HepG2 (cell line): ENCODE data around the gene HOXC11. TPM values are rescaled to one million over a fixed set of nuclear protein-coding genes. Genes with fewer than 3 reads are reported as not detected.

Experiments used
- ATAC-seq: fragments of 200-7000 bp; cut with Tn5 transposase; 3 replicates; pipeline ENCODE4 v1.9.1; 2020; ENCODE audit warnings: mild to moderate bottlenecking, moderate library complexity
- BruUV-seq: library from RNA; stranded (reverse); fragments of 400-500 nt; replicated peaks from 2 replicates; lab custom pipeline; 2021; lab: Mats Ljungman, UMichigan
- CTCF ChIA-PET: fragments of 300-600 bp; formaldehyde crosslinking; extraction: SDS; loops from one replicate; lab custom pipeline; 2021; ENCODE audit warnings: low total read pairs, inconsistent platforms, low intra/inter-chr PET ratio; lab: Yijun Ruan, JAX
- POLR2A ChIA-PET: fragments of 350-600 bp; sonication (Branson Sonifier 250); formaldehyde crosslinking; loops from one replicate; lab custom pipeline; 2020; ENCODE audit warnings: antibody characterized with exemption, inconsistent platforms; lab: Yijun Ruan, JAX
- DNase-seq: peaks from one replicate; pipeline ENCODE4 v3.0.0-alpha.2; 2015; ENCODE audit warnings: low spot score
- FAIRE-seq: peaks from 3 replicates; lab custom pipeline; 2011; peaks lifted over from hg19 to GRCh38; lab: Jason Lieb, UNC
- H2AFZ ChIP-seq: one replicate; pipeline ENCODE4 v1.6.1; 2011; ENCODE audit warnings: low read length, inconsistent platforms
- H3K27ac ChIP-seq: fragments of 300-600 bp; 3 replicates; pipeline ENCODE4 v1.8.0; 2011; ENCODE audit warnings: mixed run types, mild to moderate bottlenecking, mixed read lengths, low read length, inconsistent platforms; ENCODE audit not compliant: insufficient read depth; ENCODE audit errors: extremely low read length
- H3K27me3 ChIP-seq, 2 experiments: fragments of 200-600 bp in 1 of 2; 2 replicates in 1 of 2; 3 replicates in 1 of 2; pipeline versions ENCODE4 v1.6.0 to v1.8.0; 2011; ENCODE audit warnings: low read length in 2 of 2, mild to moderate bottlenecking in 2 of 2, moderate library complexity in 2 of 2, inconsistent platforms in 1 of 2; ENCODE audit not compliant: insufficient read depth in 2 of 2, control insufficient read depth in 1 of 2
- H3K36me3 ChIP-seq, 2 experiments: fragments of 200-600 bp in 1 of 2; replicated peaks in 1 of 2; 2 replicates in 1 of 2; 3 replicates in 1 of 2; pipeline versions ENCODE4 v1.5.1 to v1.8.0; 2011; ENCODE audit warnings: low read length in 2 of 2, inconsistent platforms in 1 of 2; ENCODE audit not compliant: insufficient read depth in 2 of 2, control insufficient read depth in 1 of 2
- H3K4me1 ChIP-seq: 2 replicates; pipeline ENCODE4 v1.5.1; 2012; ENCODE audit warnings: low read length, inconsistent platforms; ENCODE audit not compliant: insufficient read depth
- H3K4me2 ChIP-seq: 2 replicates; pipeline ENCODE4 v1.6.0; 2011; ENCODE audit warnings: low read depth, low read length, inconsistent platforms
- H3K4me3 ChIP-seq, 3 experiments: fragments of 200-600 bp in 1 of 3; sonication (generic), shearing (Covaris generic) in 1 of 3; replicated peaks in 1 of 3; 2 replicates each; pipeline ENCODE4 v1.5.1; 2011 to 2016; ENCODE audit warnings: low read length in 3 of 3, inconsistent platforms in 2 of 3, low read depth in 2 of 3, mild to moderate bottlenecking in 2 of 3, control low read depth in 1 of 3, mixed read lengths in 1 of 3; ENCODE audit not compliant: insufficient read depth in 1 of 3
- H3K79me2 ChIP-seq: one replicate; pipeline ENCODE4 v1.6.1; 2011; ENCODE audit warnings: low read length, inconsistent platforms; ENCODE audit not compliant: insufficient read depth
- H3K9ac ChIP-seq: 2 replicates; pipeline ENCODE4 v1.6.0; 2011; ENCODE audit warnings: mild to moderate bottlenecking, low read depth, low read length, inconsistent platforms; ENCODE audit not compliant: insufficient read depth
- H3K9me3 ChIP-seq: 2 replicates; pipeline ENCODE4 v1.5.1; 2012; ENCODE audit warnings: mild to moderate bottlenecking, low read length
- H4K20me1 ChIP-seq: 2 replicates; pipeline ENCODE4 v1.6.0; 2011; ENCODE audit warnings: inconsistent platforms, mild to moderate bottlenecking, low read length, moderate library complexity; ENCODE audit not compliant: insufficient read depth
- CERS6 ChIP-seq: sonication (generic); formaldehyde crosslinking; IDR thresholded peaks from 2 replicates; pipeline ENCODE4 v1.5.0; 2020; ENCODE audit warnings: missing genetic modification reagents
- FOXK1 ChIP-seq: sonication (generic); formaldehyde crosslinking; IDR thresholded peaks from 2 replicates; pipeline ENCODE4 v1.4.0; 2020; ENCODE audit warnings: low read depth, missing genetic modification reagents, borderline replicate concordance
- POGK ChIP-seq: sonication (generic); formaldehyde crosslinking; conservative IDR thresholded peaks from 2 replicates; pipeline ENCODE4 v1.8.0; 2022; ENCODE audit warnings: mild to moderate bottlenecking, moderate library complexity, missing genetic modification reagents
- SP140L ChIP-seq: sonication (generic); formaldehyde crosslinking; IDR thresholded peaks from 2 replicates; pipeline ENCODE4 v1.4.0; 2020; ENCODE audit warnings: missing genetic modification reagents, borderline replicate concordance
- ZBTB4 ChIP-seq: sonication (generic); formaldehyde crosslinking; IDR thresholded peaks from 2 replicates; pipeline ENCODE4 v1.4.0; 2020; ENCODE audit warnings: missing genetic modification reagents, mild to moderate bottlenecking, borderline replicate concordance
- ZNF329 ChIP-seq: sonication (generic); formaldehyde crosslinking; IDR thresholded peaks from 2 replicates; pipeline ENCODE4 v1.9.0; 2021; ENCODE audit warnings: low read depth, mild to moderate bottlenecking, missing genetic modification reagents
- ZNF652 ChIP-seq: IDR thresholded peaks from 2 replicates; pipeline ENCODE4 v1.6.1; 2016; ENCODE audit warnings: low read depth, borderline replicate concordance
- WGBS: methylation state at CpG from one replicate; pipeline ENCODE4 v1.1.6; 2017; ENCODE audit warnings: low lambda C conversion rate; 5-methylcytosine and 5-hydroxymethylcytosine counted together
- in situ Hi-C: cut with HindIII; loops from 2 replicates; pipeline ENCODE4 v1.10.0; 2017; ENCODE audit warnings: low pct_unique_long_range_greater_than_20kb; ENCODE audit not compliant: extremely low pct_ligation_motif_present
- intact Hi-C: fragments of 100-400 bp; cut with micrococcal nuclease; formaldehyde crosslinking; loops from one replicate; pipeline ENCODE4 v1.10.0; 2022; ENCODE audit not compliant: unreplicated experiment
- polyA plus RNA-seq, 8 experiments: library from polyadenylated mRNA; depleted of rRNA in 3 of 8; stranded (reverse) in 7 of 8; unstranded in 1 of 8; fragments of >200 nt; fragmentation: Illumina TruSeq in 4 of 8; extraction: Trizol in 4 of 8; gene quantifications; 2 replicates each; pipeline versions ENCODE4 v1.2.1 to v1.2.3, GENCODE V29; 2011 to 2016; ENCODE audit warnings: low read depth in 4 of 8, missing spikeins in 1 of 8, mixed read lengths in 1 of 8; ENCODE audit not compliant: insufficient read depth in 1 of 8
- total RNA-seq, 5 experiments: library from RNA; depleted of rRNA; stranded (reverse); fragments of >200 nt; fragmentation: Illumina TruSeq; extraction: Trizol; gene quantifications; 2 replicates each; pipeline ENCODE4 v1.2.3, GENCODE V29; 2016; ENCODE audit warnings: low read depth in 1 of 5

HOXC11 gene
- total and polyA plus RNA-seq, 2 of the 13 experiments (the other 11 are each of a cell fraction or from before 2014, with no cell fraction given): not detected

- Histone ChIP-seq H3K9me3 (no peaks in the 10 kb centered on the region), H4K20me1 (no peaks in the 10 kb centered on the region), H3K27ac (no peak overlapping the region), H3K9ac (no peak overlapping the region), H3K27me3 (peaks cover 10 to 39% of the 10 kb centered on the region in 2 experiments), H2AFZ (no peak overlapping the region), H3K4me3 (no peak overlapping the region), H3K36me3 (no peaks in the 10 kb centered on the region), H3K4me1 (peaks cover 55% of the 10 kb centered on the region), H3K79me2 (no peaks in the 10 kb centered on the region), H3K4me2 (no peak overlapping the region)
- 61% methylated on average over 24 of the region's 27 CpGs for WGBS
- FAIRE-seq (no peak), ATAC-seq (no peak), DNase-seq (no peak)
- TF ChIP-seq SP140L (CRISPR knock-in tag): no peak
- no peak for TF ChIP-seq ZNF652 (CRISPR knock-in tag)
- TF ChIP-seq FOXK1 (CRISPR knock-in tag): no peak
- no peak for TF ChIP-seq POGK (CRISPR knock-in tag)
- TF ChIP-seq ZBTB4: no peak
- no peak for TF ChIP-seq CERS6
- TF ChIP-seq ZNF329 (CRISPR knock-in tag): no peak
- BruUV-seq: no TSS peak
- in situ Hi-C loops (loop anchor here (10.0 kb wide), 1 partner anchor 384 kb away; no protein-coding TSS in a partner anchor), intact Hi-C loops (no loop called here)
- CTCF ChIA-PET: no interaction called here
- POLR2A ChIA-PET: no interaction called here
Observed at GRCh38 chr12:53990311-53991076, 17.6 kb downstream of the HOXC11 start.
